ENCODE measurements around the gene RTN1.

The RTN1 gene

DNA sequence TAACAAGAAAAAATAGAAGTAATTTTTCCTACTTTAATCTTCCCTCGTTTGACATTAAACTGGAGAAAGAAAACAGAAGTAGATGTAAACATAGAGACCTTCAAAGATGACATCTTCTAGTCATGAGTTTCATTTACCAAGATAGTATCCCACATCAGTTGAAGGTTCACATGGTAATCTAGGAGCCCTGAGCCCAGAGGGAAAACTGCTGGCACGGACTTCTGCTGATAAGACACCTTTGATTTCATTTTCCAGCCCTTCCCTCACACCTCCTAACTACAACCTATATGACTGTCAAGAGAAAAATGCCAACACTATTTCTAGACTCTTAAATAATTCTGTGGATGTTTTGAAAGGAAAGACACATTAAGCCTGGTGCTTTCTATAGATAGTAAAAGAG is 247.9 kb downstream of the RTN1 start:
- DNase-seq = no peak

DNA sequence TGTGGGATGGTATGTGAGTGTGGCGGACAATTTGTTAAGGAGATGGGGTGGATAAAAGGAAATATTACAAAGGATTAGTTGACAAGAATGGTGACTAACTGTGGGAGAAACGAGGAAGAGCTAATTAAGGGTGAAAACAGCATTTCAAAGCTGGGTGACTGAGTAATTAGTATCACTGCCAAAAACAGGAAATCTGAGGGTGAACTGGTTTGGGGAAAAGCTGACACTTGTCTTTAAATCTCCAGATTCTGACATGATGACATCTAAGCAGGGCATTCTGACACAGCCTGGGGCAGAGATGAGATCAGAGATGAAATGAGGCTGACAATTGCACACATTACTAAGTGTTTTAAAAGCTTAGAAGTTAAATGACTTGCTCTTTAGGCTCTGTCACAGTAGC is 251.5 kb downstream of the RTN1 start:
- DNase-seq = no peak

DNA sequence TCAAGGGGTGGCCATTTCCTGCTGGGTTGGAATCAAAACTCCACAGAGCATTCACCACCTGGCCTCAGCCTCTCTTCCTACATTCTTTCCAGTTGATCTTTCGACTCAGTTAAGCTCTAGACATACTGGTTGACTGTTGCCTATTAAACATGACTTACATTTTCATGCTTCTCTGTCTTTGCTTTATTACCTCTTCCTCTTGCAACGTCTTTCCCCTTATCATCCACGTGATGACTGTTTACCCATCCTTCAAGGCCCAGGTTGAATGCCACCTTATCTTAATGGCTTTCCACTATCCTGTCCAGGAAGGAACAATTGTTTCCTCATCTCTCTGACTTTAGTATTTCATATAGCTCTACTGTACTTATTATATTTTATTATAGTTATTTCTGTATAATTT is 269.5 kb downstream of the RTN1 start:
- no peak for DNase-seq

DNA sequence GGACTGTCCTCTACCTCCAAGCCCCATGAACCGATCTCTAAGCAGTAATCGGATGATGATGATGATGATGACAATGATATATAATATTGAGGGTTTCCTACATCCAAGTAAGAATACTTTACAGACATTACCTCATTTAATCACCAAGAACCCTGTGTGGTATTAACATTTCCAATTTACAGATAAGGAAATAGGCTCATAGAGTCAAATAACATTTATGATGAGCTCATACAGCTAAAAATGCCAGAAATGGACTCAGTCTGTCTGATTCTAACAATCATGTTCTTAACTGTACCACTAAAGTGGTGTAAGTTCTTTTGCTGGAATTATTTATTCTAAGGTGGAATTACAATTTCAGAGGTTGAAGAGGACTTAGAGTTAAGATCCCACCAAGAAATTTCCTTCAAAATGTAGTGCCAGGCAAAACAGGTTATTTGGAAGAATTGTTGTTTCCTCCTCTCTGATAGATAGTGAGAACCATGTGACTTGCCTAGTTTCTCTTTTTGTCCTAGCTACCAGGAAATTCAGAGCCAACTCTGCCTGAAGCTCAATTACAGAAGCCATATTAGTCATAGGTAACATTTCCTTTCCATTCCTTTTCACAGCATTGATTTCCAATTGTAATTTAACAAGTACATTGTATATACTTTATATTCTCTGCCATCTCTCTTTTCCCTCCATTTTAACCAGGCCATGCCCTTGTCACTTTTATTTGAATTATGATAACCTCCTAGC is 270.2 kb downstream of the RTN1 start:
- no peak for DNase-seq

DNA sequence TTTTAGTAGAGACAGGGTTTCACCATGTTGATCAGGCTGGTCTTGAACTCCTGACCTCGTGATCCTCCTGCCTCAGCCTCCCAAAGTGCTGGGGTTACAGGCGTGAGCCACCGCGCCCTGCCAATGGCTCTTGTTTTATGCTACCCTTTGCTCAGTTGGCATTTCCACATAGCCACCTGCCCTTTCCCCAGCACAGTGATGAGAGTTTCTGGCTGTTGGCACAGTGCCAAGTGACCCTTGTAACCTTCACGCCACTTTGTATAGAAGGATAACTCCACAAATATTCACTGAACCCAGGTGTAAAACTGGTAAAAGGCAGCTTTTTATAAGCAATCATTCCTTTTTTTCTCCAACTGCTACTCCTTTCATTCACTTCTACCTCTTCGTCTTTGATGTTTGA is 275.5 kb downstream of the RTN1 start:
- no peak for DNase-seq

DNA sequence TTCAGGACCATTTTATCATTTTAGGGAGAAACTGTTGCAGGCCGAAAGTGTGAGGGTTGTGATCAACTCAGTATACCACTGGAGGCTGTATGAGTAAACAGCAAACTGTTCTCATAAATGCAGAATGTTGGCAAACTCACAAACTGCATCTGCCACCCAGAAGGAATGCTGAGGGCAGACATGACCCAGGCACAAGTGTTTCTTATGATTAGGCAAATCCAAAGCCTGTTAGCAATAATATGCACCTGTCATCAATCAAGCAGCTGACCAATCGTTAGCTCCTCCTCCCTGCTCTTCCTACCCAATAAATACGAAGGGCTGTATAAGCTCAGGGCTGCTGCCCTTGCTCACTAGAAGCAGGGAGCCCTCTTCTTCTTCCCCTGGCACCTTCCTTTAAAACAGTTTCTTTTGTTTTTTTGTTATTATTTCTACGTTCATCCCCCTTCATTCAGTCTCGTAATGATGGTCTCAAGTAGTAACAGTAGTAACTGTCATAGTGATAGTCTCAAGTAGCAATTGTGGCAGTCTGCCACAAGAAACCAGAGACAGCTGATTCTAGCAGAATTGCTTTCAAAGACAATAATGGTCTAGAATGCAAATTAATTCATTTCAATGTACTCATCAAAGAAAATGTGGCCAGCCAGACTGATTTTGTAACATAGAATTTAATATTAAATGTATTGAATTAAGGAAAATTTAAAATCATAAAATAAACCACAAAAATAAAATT is 278.8 kb downstream of the RTN1 start:
- peak; percentile 75 for DNase-seq

DNA sequence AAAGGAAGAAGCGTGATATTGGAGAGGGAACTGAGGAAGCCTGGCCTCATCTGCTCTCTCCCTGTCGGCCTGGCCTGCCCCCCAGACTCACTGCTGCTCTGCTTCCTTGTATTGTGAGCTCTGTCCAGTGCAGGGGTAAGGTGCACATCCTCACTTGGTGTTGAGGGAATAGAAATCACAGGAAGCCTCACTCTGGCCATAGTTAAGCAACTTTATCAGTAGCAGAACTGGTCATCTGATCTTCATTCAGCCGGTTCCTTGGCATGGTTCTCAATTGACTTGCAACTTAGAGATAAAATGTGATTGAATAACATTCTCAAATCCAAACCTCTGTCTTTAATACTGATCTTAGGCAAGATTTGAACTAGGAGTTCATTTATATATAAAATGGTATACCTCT is 282.5 kb downstream of the RTN1 start:
- DNase-seq = no peak

DNA sequence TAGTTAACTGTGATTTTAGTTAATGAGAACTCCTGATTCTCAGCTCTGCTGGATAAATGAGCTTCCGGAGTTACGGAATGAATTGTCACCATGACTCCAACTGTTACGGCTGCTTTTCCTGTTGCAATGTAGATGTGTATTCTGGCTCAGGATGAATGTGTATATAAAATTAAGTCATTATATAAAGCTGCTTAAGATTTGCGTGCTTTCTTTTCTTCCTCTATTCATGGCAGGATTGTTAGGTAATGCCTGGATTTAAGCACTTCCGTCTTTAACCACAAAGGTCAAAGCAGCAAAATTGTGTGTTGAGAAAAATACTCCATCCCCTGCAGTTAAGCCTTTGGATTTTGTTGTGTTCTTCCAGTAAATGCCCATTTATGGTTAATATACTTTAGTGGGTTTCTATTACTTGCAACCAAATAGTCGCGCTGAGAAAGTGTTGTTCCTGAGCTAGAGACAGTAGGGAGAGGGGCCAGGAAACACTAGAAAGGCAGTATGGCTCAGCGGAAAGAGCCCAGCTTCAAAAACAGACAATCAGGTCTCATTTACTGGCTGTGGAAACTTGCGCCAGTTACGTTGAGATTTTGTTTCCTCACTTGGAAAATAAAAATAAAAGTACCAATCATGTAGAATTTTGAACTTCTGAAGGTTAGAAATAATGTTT is 284.6 kb downstream of the RTN1 start:
- DNase-seq = no peak

DNA sequence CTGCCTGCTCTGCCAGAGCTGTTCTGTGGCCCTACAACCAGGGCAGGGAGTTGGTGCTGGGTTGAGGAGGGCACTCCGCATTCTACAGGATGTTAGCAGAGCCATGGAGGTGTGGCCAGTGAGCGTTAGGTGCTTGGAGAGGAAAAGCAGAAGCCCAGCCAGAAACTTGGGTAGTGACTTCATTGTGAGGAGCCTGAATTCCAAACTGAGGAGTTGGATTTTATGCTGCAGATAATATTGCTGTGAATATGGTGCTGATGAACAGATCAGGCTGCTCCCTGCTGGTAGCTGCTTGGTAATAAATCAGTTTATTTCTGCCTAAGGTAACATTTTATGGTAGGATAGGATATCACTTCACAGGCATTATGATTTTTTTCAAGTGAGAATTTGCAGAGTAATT is 286.8 kb downstream of the RTN1 start:
- no peak for DNase-seq

DNA sequence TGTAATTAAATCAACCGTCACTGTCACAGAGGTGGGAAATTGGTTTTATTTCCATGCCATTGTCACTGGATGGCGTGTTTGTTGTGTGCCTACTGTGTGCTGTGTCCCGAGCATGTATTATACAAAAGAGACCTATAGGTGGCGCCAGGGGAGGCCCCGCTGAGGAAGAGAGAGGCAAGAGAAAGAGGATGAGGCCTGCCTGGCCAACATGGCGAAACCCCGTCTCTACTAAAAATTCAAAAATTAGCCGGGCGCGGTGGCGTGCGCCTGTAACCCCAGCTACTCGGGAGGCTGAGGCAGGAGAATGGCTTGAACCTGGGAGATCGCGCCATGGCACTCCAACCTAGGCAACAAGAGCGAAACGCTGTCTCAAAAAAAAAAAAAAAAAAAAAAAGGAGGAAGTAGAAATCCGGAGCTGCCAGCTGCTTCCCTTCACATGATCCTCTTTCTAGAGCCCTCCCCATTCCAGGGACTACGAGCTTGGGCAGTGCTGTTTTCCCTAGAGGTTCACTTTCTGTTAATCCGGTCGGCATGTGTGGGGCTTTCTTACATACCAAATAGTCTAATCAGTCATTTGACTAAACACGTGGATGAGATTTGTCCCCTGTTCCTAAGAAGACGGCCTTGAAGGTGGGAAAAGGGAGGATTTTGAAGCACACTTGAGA is 287.6 kb downstream of the RTN1 start:
- peak; percentile 96 for DNase-seq

DNA sequence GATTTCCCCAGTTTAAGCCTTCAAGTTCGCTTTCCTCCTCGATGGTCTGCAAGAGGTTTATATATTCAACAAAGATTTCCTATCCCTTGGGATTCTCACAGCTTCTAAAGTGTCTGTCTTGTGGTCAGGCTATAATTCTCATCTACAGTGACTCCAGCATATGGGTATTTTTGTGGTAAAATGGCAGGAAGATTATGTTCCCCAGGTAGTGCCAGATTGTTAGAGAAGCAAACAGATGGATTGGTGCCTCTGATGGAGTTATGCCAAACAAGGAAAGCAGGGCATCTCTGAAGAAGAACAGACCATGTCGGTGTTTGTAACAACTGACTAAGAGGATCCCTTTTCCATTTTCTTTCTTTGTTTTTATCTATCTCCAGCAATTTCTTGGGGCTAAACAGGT is 288.4 kb downstream of the RTN1 start:
- DNase-seq = peak; percentile 94

DNA sequence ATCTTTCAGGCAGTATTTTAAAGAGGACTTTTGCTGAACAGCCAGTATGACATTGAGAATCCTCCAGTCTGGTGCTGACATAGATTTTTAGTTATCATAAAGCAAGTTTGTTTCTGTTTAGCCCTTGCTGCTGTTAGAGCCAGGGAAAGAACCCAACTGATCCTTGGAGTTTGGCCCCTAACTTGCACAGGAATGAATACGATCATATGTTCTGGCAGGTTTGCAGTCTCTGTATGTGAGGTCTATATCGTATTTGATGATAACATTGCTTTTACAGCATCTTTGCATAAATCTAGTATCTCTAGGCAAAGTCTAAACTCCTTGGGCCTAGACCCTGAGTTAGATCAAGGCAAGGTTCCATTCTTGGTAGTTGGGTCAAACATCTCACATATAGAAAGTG is 289.7 kb downstream of the RTN1 start:
- DNase-seq = no peak

DNA sequence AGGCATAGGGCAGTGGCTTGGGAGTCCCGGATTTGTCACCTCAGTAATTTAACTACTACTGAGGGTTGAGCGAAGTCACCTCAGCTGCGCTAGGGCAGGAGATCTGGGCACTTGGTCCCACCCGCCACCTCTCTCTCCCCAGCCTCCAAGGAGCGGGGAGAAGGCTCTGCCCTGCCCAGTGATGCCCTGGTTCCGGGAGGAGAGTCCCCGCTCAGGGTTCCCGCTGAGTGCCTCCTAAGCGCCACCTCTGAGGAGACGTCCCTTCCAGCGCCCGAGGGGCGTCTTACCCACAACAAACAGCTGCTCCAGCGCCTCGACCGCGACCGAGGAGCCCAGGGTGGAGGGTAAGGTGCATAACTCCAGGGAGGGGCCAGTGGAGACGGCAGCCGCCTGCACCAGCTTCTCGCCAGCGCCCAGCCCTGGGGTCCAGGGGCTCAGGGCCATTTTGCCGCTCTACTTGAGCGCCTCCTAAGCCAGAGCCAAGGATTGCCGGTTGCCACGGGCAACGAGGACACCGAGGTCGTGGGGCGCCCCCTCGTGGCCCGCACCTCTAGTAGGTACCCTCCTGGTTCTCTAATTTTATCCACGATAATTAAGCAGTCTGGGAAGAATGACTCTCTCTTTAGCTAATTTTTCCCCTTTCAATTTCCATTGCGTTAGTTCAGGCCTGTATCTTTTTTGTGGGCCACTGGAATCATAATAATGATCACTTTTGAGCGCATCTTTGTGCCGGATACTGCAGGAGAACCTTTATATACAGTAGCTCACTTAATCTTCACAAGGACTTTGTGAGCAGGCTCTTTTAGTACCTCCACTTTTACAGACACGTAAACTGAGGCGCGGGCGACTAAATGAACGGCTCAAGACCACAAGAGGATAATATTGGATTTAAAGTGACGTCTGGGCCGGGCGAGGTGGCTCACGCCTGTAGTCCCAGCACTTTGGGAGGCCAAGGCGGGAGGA is 294.0 kb downstream of the RTN1 start, which contains the start of gene CCDC175:
TSS of gene CCDC175 (minus strand) at position 481 of the 963 bp plus-strand sequence. CDS start at position 444, 37 bp downstream.
- DNase-seq = peak; percentile 86

DNA sequence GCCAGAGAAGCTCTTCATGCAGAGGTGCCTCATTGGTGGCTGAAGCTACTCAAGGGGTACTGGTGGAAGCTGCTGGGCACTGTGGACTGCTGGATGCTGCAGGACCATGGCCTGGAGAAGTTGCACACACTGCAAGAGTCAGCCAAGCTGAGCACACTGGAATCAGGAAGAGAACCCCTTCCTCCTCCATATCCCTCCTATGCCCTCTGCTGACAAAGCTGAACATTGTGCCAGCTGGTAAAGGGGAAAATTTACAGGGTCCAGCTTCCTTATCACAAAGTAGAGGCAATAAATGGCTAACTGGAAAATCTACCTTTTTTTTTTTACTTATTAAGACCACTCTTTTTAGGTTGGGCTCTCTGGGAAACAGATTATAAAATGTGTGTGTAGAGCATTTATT is 300.5 kb downstream of the RTN1 start:
- DNase-seq = peak; percentile 14

DNA sequence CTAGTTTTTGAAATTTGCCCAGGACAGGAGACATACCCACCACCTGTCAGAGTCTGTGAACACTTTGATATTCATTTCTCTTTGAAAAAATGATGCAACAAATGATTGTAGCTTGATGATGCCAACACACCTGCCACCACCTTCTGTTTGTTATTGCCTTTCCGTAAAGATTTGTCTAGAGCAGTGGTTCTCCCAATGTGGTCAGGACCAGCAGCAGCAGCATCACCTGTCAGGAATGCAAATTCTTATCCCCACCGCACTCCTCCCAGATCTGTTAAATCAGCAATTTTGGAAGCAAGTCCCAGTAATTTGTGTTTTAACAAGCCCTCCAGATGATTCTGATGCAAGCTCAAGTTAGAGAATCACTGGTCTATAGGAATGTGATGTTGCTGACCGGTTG is 303.9 kb downstream of the RTN1 start:
- no peak for DNase-seq

DNA sequence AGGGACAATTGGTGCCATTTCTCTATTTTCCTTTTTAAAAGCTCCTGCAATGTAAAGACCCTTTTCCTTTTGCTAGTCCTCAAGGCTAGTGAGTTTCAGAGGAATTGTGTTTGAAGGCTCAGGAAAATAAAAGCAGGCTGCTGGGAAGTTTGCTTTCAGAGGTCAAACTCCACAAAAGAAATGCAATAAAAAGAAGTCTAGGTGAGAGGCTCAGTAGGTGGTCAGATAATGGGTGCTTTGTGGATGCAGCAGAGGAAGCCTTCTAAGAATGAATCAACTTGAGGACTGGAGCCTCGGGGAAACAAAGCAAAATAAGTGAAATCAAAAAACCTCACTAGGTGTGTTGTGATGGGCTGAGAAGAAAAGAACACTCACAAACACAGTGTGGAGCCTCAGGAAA is 304.3 kb downstream of the RTN1 start:
- DNase-seq = no peak

DNA sequence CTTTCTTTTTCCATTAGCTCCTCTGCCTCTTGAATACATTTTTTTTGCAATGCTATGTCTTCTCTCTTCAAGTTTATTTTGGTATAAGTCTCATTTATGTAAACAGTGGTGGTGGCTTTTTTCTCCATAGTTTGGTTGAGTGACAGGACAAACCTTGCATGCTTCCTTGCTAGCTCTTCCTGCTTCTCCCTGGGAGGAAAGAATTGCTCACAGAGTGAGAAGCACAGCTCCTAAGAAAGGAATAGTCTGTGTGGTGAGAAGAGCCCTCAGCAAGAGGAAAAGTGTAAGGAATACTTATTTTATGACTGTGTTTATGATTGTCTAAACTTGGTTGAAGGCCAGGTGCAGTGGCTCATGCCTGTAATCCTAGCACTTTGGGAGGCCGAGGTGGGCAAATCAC is 305.5 kb downstream of the RTN1 start:
- no peak for DNase-seq

DNA sequence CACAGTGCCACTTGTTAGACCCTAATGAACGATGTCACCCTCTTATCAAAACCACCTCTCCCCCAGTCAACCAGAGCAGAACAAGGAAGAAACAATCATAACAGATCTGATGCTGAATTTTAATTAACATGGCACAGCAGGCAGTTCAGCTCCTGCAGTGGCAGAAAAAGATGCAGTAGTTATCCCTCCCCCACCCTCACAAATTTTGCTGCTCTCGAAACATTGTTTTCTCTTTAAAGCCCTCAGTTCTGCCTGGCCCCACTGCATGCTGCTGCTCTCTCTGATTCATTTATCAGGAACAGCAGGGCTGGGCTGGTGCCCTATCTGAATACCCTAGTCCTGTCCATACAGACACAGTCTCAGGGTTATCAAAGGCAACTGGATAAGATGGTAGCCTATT is 306.2 kb downstream of the RTN1 start:
- DNase-seq = no peak

DNA sequence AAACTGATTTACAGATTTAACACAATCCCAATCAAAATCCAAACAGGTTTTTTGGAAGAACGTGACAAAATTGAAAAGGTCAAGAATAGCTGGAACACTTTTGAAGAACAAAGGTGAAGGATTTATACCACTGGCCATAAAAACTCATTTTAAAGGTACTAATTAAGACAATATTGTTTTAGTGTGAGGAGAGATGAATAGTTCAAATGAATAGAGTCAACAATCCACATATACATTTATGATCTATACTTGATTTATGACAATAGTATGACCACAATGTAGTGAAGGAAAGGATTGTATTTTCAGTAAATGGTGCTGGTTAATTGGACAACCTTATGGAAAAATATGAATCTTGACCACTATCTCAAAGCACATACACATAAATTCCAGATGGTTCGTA is 323.3 kb downstream of the RTN1 start:
- no peak for DNase-seq

Measured in NCI-H524 treated with DMSO at 0.1 percent for 48 hours (cell line).